Hepatocyte (in vitro differentiated cells): ENCODE measurements around the gene MIS12.

Experiments
- CTCF ChIP-seq: fragments of 200-600 bp; sonication (generic); IDR thresholded peaks from 2 replicates; pipeline ENCODE4 v1.5.1; 2016; ENCODE audit warnings: antibody characterized with exemption, mild to moderate bottlenecking; ENCODE audit not compliant: poor library complexity
- EZH2 ChIP-seq: fragments of 200-600 bp; sonication (generic); IDR thresholded peaks from 2 replicates; pipeline ENCODE4 v1.6.1; 2016; ENCODE audit warnings: antibody characterized with exemption, mild to moderate bottlenecking, borderline replicate concordance
- EZH2phosphoT487 ChIP-seq: fragments of 200-600 bp; sonication (generic); IDR thresholded peaks from one replicate; pipeline ENCODE4 v1.6.1; 2018; ENCODE audit warnings: antibody characterized with exemption, mild to moderate bottlenecking, low read depth, moderate library complexity; ENCODE audit not compliant: unreplicated experiment, severe bottlenecking

DNA sequence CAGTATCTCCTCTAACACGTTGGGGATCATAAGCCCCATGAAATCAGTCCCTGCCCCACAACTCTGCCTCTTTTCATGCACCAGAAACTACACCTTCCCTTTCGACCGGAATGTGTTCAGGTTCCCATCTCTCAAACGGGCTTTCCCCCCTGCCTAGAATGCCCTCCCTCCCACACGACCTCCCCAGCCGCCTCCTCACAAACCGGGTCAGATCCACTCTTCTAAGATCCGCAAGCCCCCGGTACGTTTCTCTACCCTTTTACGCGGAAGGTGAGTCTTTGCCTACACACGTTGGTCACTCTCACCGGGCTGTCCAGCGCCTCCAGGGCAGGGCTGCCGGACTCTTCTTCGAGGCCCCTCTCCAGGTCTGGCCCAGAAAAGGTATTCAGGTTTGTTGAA, 18.3 kb upstream of the MIS12 start:
- TF ChIP-seq CTCF (no peak), EZH2phosphoT487 (no peak), EZH2 (no peak)
